ENCODE measurements around the gene RAB10. TPM values are rescaled to one million over a fixed set of nuclear protein-coding genes. Genes with fewer than 3 reads are reported as not detected.

The RAB10 gene
- total and polyA plus RNA-seq, 2 experiments from 2014 or later, result 102 to 143 TPM

GRCh38 chr2:26043109-26043508, 9.2 kb downstream of the RAB10 start (continued):
- no peak for TF ChIP-seq CREB1 (CRISPR knock-in tag; IDR thresholded peaks at IDR 0.05; ENCODE audit: low read depth)
- TF ChIP-seq NANOG (IDR thresholded peaks at IDR 0.05; ENCODE audit: borderline replicate concordance), result no peak
- no peak for TF ChIP-seq ZNF331 (CRISPR knock-in tag; IDR thresholded peaks at IDR 0.05; ENCODE audit: low read depth)
- no peak for TF ChIP-seq CTCF (conservative IDR thresholded peaks at IDR 0.05; ENCODE audit: low read depth in 2 of 2)
- TF ChIP-seq, protein P1, sequence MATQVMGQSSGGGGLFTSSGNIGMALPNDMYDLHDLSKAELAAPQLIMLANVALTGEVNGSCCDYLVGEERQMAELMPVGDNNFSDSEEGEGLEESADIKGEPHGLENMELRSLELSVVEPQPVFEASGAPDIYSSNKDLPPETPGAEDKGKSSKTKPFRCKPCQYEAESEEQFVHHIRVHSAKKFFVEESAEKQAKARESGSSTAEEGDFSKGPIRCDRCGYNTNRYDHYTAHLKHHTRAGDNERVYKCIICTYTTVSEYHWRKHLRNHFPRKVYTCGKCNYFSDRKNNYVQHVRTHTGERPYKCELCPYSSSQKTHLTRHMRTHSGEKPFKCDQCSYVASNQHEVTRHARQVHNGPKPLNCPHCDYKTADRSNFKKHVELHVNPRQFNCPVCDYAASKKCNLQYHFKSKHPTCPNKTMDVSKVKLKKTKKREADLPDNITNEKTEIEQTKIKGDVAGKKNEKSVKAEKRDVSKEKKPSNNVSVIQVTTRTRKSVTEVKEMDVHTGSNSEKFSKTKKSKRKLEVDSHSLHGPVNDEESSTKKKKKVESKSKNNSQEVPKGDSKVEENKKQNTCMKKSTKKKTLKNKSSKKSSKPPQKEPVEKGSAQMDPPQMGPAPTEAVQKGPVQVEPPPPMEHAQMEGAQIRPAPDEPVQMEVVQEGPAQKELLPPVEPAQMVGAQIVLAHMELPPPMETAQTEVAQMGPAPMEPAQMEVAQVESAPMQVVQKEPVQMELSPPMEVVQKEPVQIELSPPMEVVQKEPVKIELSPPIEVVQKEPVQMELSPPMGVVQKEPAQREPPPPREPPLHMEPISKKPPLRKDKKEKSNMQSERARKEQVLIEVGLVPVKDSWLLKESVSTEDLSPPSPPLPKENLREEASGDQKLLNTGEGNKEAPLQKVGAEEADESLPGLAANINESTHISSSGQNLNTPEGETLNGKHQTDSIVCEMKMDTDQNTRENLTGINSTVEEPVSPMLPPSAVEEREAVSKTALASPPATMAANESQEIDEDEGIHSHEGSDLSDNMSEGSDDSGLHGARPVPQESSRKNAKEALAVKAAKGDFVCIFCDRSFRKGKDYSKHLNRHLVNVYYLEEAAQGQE (IDR thresholded peaks at IDR 0.05; ENCODE audit: unreplicated experiment), result no peak
- no peak for TF ChIP-seq EZH2phosphoT487 (IDR thresholded peaks at IDR 0.05; ENCODE audit: unreplicated experiment)
- TF ChIP-seq EZH2 (IDR thresholded peaks at IDR 0.05; ENCODE audit: low read depth, unreplicated experiment), result no peak

GRCh38 chr2:26043862-26044696, 10.2 kb downstream of the RAB10 start:
- H3K36me3 ChIP-seq (ENCODE audit: insufficient read depth), result no peaks in the 10 kb centered on the region
- no peaks in the 10 kb centered on the region for H3K27me3 ChIP-seq (ENCODE audit: insufficient read depth)
- H3K9me2 ChIP-seq (ENCODE audit: insufficient read depth), result no peaks in the 10 kb centered on the region
- H3K9me3 Mint-ChIP-seq, result no peaks in the 10 kb centered on the region
- peaks cover 73% of the 10 kb centered on the region for H4K20me1 ChIP-seq (replicated peaks; ENCODE audit: insufficient read depth)
- no peaks in the 10 kb centered on the region; the same call in 1 of the 2 replicates for H3F3A ChIP-seq (replicated peaks; ENCODE audit: low read depth)
- H3K4me3 ChIP-seq, result peak overlapping the region; percentile 21; the same call in 1 of the 2 replicates
- H3K27ac Mint-ChIP-seq, result peak overlapping the region; percentile 88
- peak overlapping the region; percentile 48 for H3K4me2 ChIP-seq
- ATAC-seq, result peak; percentile 40; the same call in 2 of the 3 replicates
- peak; percentile 52 for DNase-seq (ENCODE audit: low spot score)
- H3K36me3 Mint-ChIP-seq (ENCODE audit: low read depth), result peaks cover 28% of the 10 kb centered on the region
- H3K79me2 ChIP-seq (replicated peaks; ENCODE audit: insufficient read depth), result peaks cover 100% of the 10 kb centered on the region
- peak overlapping the region; percentile 8; the same call in 2 of the 3 replicates for H3K4me3 Mint-ChIP-seq
- H3K4me1 ChIP-seq (ENCODE audit: insufficient read depth), result peaks cover 22% of the 10 kb centered on the region
- peaks cover 26% of the 10 kb centered on the region for H3K4me1 Mint-ChIP-seq
- H2AFZ ChIP-seq, result no peak overlapping the region
- peak overlapping the region; percentile 13 for H3K27ac ChIP-seq (ENCODE audit: low read depth)
- peaks cover 4% of the 10 kb centered on the region for H3K27me3 Mint-ChIP-seq (ENCODE audit: insufficient read depth, low read depth, poor library complexity)
- TF ChIP-seq NANOG (IDR thresholded peaks at IDR 0.05; ENCODE audit: borderline replicate concordance), result no peak
- no peak for TF ChIP-seq ZNF462 (CRISPR knock-in tag; IDR thresholded peaks at IDR 0.05)
- no peak for TF ChIP-seq ZNF114 (CRISPR knock-in tag; IDR thresholded peaks at IDR 0.05)
- TF ChIP-seq ZNF331 (CRISPR knock-in tag; IDR thresholded peaks at IDR 0.05; ENCODE audit: low read depth), result no peak

Data from GM23338 (cell line).